NCI-H146 (cell line): ENCODE measurements around the gene MPRIP.
"Not testable (repeated sequence)": the region's sequence is repeated elsewhere in the genome, so short reads cannot be mapped to it uniquely, and the experiment has no call there.

Experiments
- DNase-seq: peaks from one replicate; lab custom pipeline; 2025; lab: John Stamatoyannopoulos, UW

Gene MPRIP

GRCh38 chr17:17042384-17042736, at the start of gene MPRIP:
Gene MPRIP, plus strand, starts transcription at chr17:17042457. Its CDS starts 392 bp downstream, at chr17:17042849.
- no peak for DNase-seq

GRCh38 chr17:16994631-16995030, 47.6 kb upstream of the MPRIP start:
- DNase-seq: no peak

- DNase-seq: no peak
Observed at GRCh38 chr17:16995930-16996329, 46.3 kb upstream of the MPRIP start.

GRCh38 chr17:16996726-16997125, 45.5 kb upstream of the MPRIP start:
- DNase-seq: not testable (repeated sequence)

GRCh38 chr17:16997514-16998429, 44.5 kb upstream of the MPRIP start:
- DNase-seq: no peak

GRCh38 chr17:16999931-17000625, 42.2 kb upstream of the MPRIP start:
- DNase-seq: no peak

- DNase-seq: no peak
Observed at GRCh38 chr17:17001076-17001777, 41.0 kb upstream of the MPRIP start.

GRCh38 chr17:17001874-17002520, 40.3 kb upstream of the MPRIP start:
- DNase-seq: peak; percentile 88

- DNase-seq: peak; percentile 97
Observed at GRCh38 chr17:17002731-17003715, 39.2 kb upstream of the MPRIP start.

GRCh38 chr17:17004251-17004996, 37.8 kb upstream of the MPRIP start:
- peak; percentile 62 for DNase-seq

GRCh38 chr17:17004997-17005614, 37.2 kb upstream of the MPRIP start:
- not testable (repeated sequence) for DNase-seq

GRCh38 chr17:17007891-17008290, 34.4 kb upstream of the MPRIP start:
- DNase-seq: peak; percentile 80

- DNase-seq: not testable (repeated sequence)
Observed at GRCh38 chr17:17008621-17009397, 33.4 kb upstream of the MPRIP start.

- not testable (repeated sequence) for DNase-seq
Observed at GRCh38 chr17:17009972-17010371, 32.3 kb upstream of the MPRIP start.

GRCh38 chr17:17010545-17011034, 31.7 kb upstream of the MPRIP start:
- DNase-seq: not testable (repeated sequence)

- DNase-seq: not testable (repeated sequence)
Observed at GRCh38 chr17:17011043-17011907, 31.0 kb upstream of the MPRIP start.
